ENCODE data around the gene HMGB1. TPM values are rescaled to one million over a fixed set of nuclear protein-coding genes. Genes with fewer than 3 reads are reported as not detected.

HMGB1 gene
- total and polyA plus RNA-seq, 2 donors (not counting 3 experiments of a cell fraction or from before 2014, with no cell fraction given): 111 to 670 TPM

- H3K79me2 ChIP-seq (ENCODE audit: control insufficient read depth, insufficient read depth, low read length): no peaks in the 10 kb centered on the region
- no peaks in the 10 kb centered on the region for H3K9me3 ChIP-seq (replicated peaks; ENCODE audit: control insufficient read depth, insufficient read depth, low read length)
- no peak overlapping the region for H3K4me3 ChIP-seq (replicated peaks in 1 of 3; ENCODE audit: insufficient read depth in 1 of 3, low read depth in 1 of 3, low read length in 3 of 3)
- H3K36me3 ChIP-seq (ENCODE audit: control insufficient read depth in 2 of 2, extremely low read depth in 1 of 2, insufficient read depth in 2 of 2, low read length in 2 of 2): no peaks in the 10 kb centered on the region
- H4K20me1 ChIP-seq (replicated peaks; ENCODE audit: control insufficient read depth, extremely low read depth, insufficient read depth, low read length): no peaks in the 10 kb centered on the region
- peaks cover 3 to 8% of the 10 kb centered on the region in 2 experiments for H3K27me3 ChIP-seq (ENCODE audit: control insufficient read depth in 2 of 2, insufficient read depth in 2 of 2, low read length in 2 of 2)
- ChIA-PET CTCF (interaction anchor here (0.8 to 1.9 kb wide), 5 partner anchors 13 to 638 kb away, joined by 3 to 9 read pairs (median 6); partner anchors contain the start of gene UBE2L5), POLR2A (no interaction called here)
- TF ChIP-seq FOS (IDR thresholded peaks at IDR 0.05; ENCODE audit: borderline replicate concordance, insufficient read depth, low read length) (no peak), POLR2AphosphoS5 (IDR thresholded peaks at IDR 0.05; ENCODE audit: insufficient read depth, low read depth, low read length) (no peak), POLR2A (IDR thresholded peaks at IDR 0.05; ENCODE audit: low read depth, low read length) (no peak), JUN (IDR thresholded peaks at IDR 0.05; ENCODE audit: borderline replicate concordance, insufficient read depth, insufficient read length, low read depth) (no peak), MAX (IDR thresholded peaks at IDR 0.05; ENCODE audit: insufficient read depth, insufficient read length) (no peak), MYC (IDR thresholded peaks at IDR 0.05; ENCODE audit: low read depth, low read length) (no peak), EZH2 (IDR thresholded peaks at IDR 0.05; ENCODE audit: borderline replicate concordance, low read depth, low read length, severe bottlenecking) (no peak), CTCF (IDR thresholded peaks at IDR 0.05; ENCODE audit: extremely low read depth in 1 of 2, insufficient read depth in 1 of 2, low read depth in 1 of 2, low read length in 2 of 2) (no peak), GATA2 (IDR thresholded peaks at IDR 0.05; ENCODE audit: insufficient read depth, insufficient read length, low read depth, low read length) (no peak)
- FAIRE-seq: no peak
- dilution Hi-C loops (cut with MboI; ENCODE audit: extremely low pct_ligation_motif_present, low sequenced_read_pairs): no loop called here
- no peak for DNase-seq (ENCODE audit: low read depth, low spot score)
- BruUV-seq (replicated peaks): no TSS peak
- no peak overlapping the region for H3K27ac ChIP-seq (ENCODE audit: insufficient read depth, low read depth, low read length)
- peaks cover 3% of the 10 kb centered on the region for H3K4me1 ChIP-seq (ENCODE audit: control insufficient read depth, extremely low read depth, insufficient read depth, low read length)
- intact Hi-C loops (cut with micrococcal nuclease): loop anchor here (5.0 kb wide), 1 partner anchor 560 kb away; no protein-coding TSS in a partner anchor
- no peak overlapping the region for H3K9ac ChIP-seq (replicated peaks; ENCODE audit: extremely low read depth, insufficient read depth, low read length)
- no peak overlapping the region for H3K4me2 ChIP-seq (ENCODE audit: insufficient read depth, low read length)
- H3K9me1 ChIP-seq (replicated peaks; ENCODE audit: control insufficient read depth, extremely low read depth, insufficient read depth, low read length): no peaks in the 10 kb centered on the region
- no peak overlapping the region for H2AFZ ChIP-seq (ENCODE audit: low read depth, low read length)
Observed at GRCh38 chr13:30406779-30407416, 58.8 kb downstream of the HMGB1 start.

Other genes with a start within 250 kb of the HMGB1 start
- gene KATNAL1, start 158.4 kb downstream of the HMGB1 start, total RNA-seq: 43.1 and 49.2 TPM in 2 replicates
- gene KATNAL1, start 158.4 kb downstream of the HMGB1 start, polyA plus RNA-seq: 6.9 and 7.2 TPM in 2 replicates
- not detected in 2 replicates for gene UBE2L5, start 43.4 kb downstream of the HMGB1 start, total RNA-seq
- not detected in 2 replicates for gene UBE2L5, start 43.4 kb downstream of the HMGB1 start, polyA plus RNA-seq
- 18.8 and 21.0 TPM in 2 replicates for gene USPL1, start 152.0 kb upstream of the HMGB1 start, total RNA-seq
- 12.0 and 14.6 TPM in 2 replicates for gene USPL1, start 152.0 kb upstream of the HMGB1 start, polyA plus RNA-seq

Data from endothelial cell of umbilical vein (primary cell).